Fibroblast of lung (primary cell): Measurements from ENCODE around the gene TRIM40. TPM values are rescaled to one million over a fixed set of nuclear protein-coding genes. Genes with fewer than 3 reads are reported as not detected.

Experiments
- DNase-seq, 2 donors: peaks; one replicate each; pipeline versions ENCODE4 v3.0.0 to v3.0.0-alpha.2; 2010; ENCODE audit warnings: low read depth in 2 of 2
- H2AFZ ChIP-seq: 2 replicates; pipeline ENCODE4 v1.5.1; 2012; ENCODE audit warnings: low read length, control low read depth, inconsistent platforms
- H3K27ac ChIP-seq: 2 replicates; pipeline ENCODE4 v1.5.1; 2011; ENCODE audit warnings: low read length, control low read depth; ENCODE audit not compliant: insufficient read depth
- H3K27me3 ChIP-seq: 2 replicates; pipeline ENCODE4 v1.5.1; 2011; ENCODE audit warnings: mild to moderate bottlenecking, low read length; ENCODE audit not compliant: control insufficient read depth, insufficient read depth
- H3K36me3 ChIP-seq: 2 replicates; pipeline ENCODE4 v1.5.1; 2011; ENCODE audit warnings: low read length; ENCODE audit not compliant: control insufficient read depth, insufficient read depth
- H3K4me1 ChIP-seq: 2 replicates; pipeline ENCODE4 v1.5.1; 2011; ENCODE audit warnings: low read length; ENCODE audit not compliant: control insufficient read depth, insufficient read depth; ENCODE audit errors: extremely low read depth
- H3K4me2 ChIP-seq: 2 replicates; pipeline ENCODE4 v1.5.1; 2011; ENCODE audit warnings: low read length, control low read depth; ENCODE audit not compliant: insufficient read depth; ENCODE audit errors: extremely low read depth
- H3K4me3 ChIP-seq, 4 experiments: fragments of 200-600 bp in 1 of 4; sonication (generic) in 1 of 4; replicated peaks in 1 of 4; 2 replicates each; pipeline ENCODE4 v1.5.1; 2011 to 2016; ENCODE audit warnings: low read length in 4 of 4, low read depth in 3 of 4, mild to moderate bottlenecking in 3 of 4, control low read depth in 2 of 4, inconsistent platforms in 1 of 4, mixed read lengths in 1 of 4; ENCODE audit not compliant: insufficient read depth in 1 of 4; ENCODE audit errors: control extremely low read depth in 1 of 4
- H3K79me2 ChIP-seq: 2 replicates; pipeline ENCODE4 v1.5.1; 2012; ENCODE audit warnings: mild to moderate bottlenecking, low read length, inconsistent platforms; ENCODE audit not compliant: control insufficient read depth, insufficient read depth
- H3K9ac ChIP-seq: 2 replicates; pipeline ENCODE4 v1.5.1; 2011; ENCODE audit warnings: mild to moderate bottlenecking, low read length, control low read depth; ENCODE audit not compliant: insufficient read depth
- H3K9me3 ChIP-seq: 2 replicates; pipeline ENCODE4 v1.5.1; 2012; ENCODE audit warnings: low read depth, low read length; ENCODE audit not compliant: control insufficient read depth, insufficient read depth
- H4K20me1 ChIP-seq: 2 replicates; pipeline ENCODE4 v1.5.1; 2011; ENCODE audit warnings: low read length; ENCODE audit not compliant: control insufficient read depth, insufficient read depth; ENCODE audit errors: extremely low read depth
- CTCF ChIP-seq, 2 donors: IDR thresholded peaks in 1 of 2; conservative IDR thresholded peaks in 1 of 2; 1 replicate in 1 of 2; 2 replicates in 1 of 2; pipeline ENCODE4 v1.5.1; 2011 to 2012; ENCODE audit warnings: low read length in 2 of 2, control low read depth in 1 of 2, inconsistent platforms in 1 of 2, low read depth in 1 of 2, mild to moderate bottlenecking in 1 of 2
- EZH2 ChIP-seq: IDR thresholded peaks from 2 replicates; pipeline ENCODE4 v1.5.1; 2012; ENCODE audit warnings: low read length, control low read depth, mild to moderate bottlenecking; ENCODE audit errors: missing control alignments
- polyA plus RNA-seq, 2 donors: library from polyadenylated mRNA; depleted of rRNA in 1 of 2; stranded (reverse) in 1 of 2; unstranded in 1 of 2; fragments of >200 nt; gene quantifications; 2 replicates each; pipeline ENCODE4 v1.2.1, GENCODE V29; 2011 to 2012; ENCODE audit warnings: missing spikeins in 1 of 2
- total RNA-seq: library from RNA; depleted of rRNA; stranded (reverse); fragments of >200 nt; gene quantifications from 2 replicates; pipeline ENCODE4 v1.2.1, GENCODE V29; 2014

TRIM40 gene
- total and polyA plus RNA-seq, 2 donors (not counting 1 experiment from before 2014, with no cell fraction given), result not detected

DNA sequence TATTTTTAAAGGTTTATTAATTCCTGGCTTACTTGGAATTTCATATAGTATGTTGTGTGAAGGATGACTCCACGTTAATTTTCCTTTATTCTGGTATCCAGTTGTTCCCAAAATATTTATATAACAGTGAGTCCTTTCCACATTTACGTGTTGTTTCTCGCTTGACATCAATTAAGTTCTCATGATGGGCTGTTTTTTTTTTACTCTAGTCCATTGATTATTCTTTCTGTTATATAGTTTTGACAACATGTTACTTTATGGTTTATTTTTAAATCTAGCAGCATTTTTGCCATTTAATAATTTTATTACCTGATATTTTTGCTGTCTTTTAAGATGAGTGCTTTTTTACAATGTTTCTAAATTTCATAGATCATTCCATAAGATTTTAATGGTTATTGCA, 6.7 kb downstream of the TRIM40 start:
- Histone ChIP-seq H4K20me1 (no peaks in the 10 kb centered on the region), H3K27ac (no peak overlapping the region), H3K4me1 (no peaks in the 10 kb centered on the region), H3K4me2 (no peak overlapping the region), H3K9me3 (no peaks in the 10 kb centered on the region), H3K27me3 (peaks cover 15% of the 10 kb centered on the region), H3K79me2 (no peaks in the 10 kb centered on the region), H3K4me3 (no peak overlapping the region), H3K36me3 (no peaks in the 10 kb centered on the region), H3K9ac (no peak overlapping the region), H2AFZ (no peak overlapping the region)
- TF ChIP-seq EZH2 (no peak), CTCF (conservative IDR thresholded peaks at IDR 0.05 in 1 of 2, IDR thresholded peaks at IDR 0.05 in 1 of 2; ENCODE audit: low read depth in 1 of 2, low read length in 2 of 2) (no peak)
- no peak for DNase-seq

- no peaks in the 10 kb centered on the region for H4K20me1 ChIP-seq
- no peak overlapping the region for H3K9ac ChIP-seq
- no peak overlapping the region for H2AFZ ChIP-seq
- H3K9me3 ChIP-seq, result no peaks in the 10 kb centered on the region
- H3K4me3 ChIP-seq, result no peak overlapping the region
- DNase-seq, result no peak
- peaks cover 17% of the 10 kb centered on the region for H3K27me3 ChIP-seq
- no peaks in the 10 kb centered on the region for H3K4me1 ChIP-seq
- no peaks in the 10 kb centered on the region for H3K79me2 ChIP-seq
- no peaks in the 10 kb centered on the region for H3K36me3 ChIP-seq
- no peak overlapping the region for H3K4me2 ChIP-seq
- no peak for TF ChIP-seq CTCF (conservative IDR thresholded peaks at IDR 0.05 in 1 of 2, IDR thresholded peaks at IDR 0.05 in 1 of 2; ENCODE audit: low read depth in 1 of 2, low read length in 2 of 2)
- TF ChIP-seq EZH2, result no peak
- H3K27ac ChIP-seq, result no peak overlapping the region
Measured at GRCh38 chr6:30143780-30144179, 7.8 kb downstream of the TRIM40 start.

GRCh38 chr6:30144811-30145210, 8.9 kb downstream of the TRIM40 start:
- Histone ChIP-seq H3K4me1 (no peaks in the 10 kb centered on the region), H3K79me2 (no peaks in the 10 kb centered on the region), H3K27me3 (peaks cover 17% of the 10 kb centered on the region), H3K9me3 (no peaks in the 10 kb centered on the region), H3K4me2 (no peak overlapping the region), H2AFZ (no peak overlapping the region), H3K36me3 (no peaks in the 10 kb centered on the region), H3K4me3 (no peak overlapping the region), H3K9ac (no peak overlapping the region), H4K20me1 (no peaks in the 10 kb centered on the region), H3K27ac (no peak overlapping the region)
- DNase-seq, result no peak
- TF ChIP-seq EZH2, result no peak
- no peak for TF ChIP-seq CTCF (conservative IDR thresholded peaks at IDR 0.05 in 1 of 2, IDR thresholded peaks at IDR 0.05 in 1 of 2; ENCODE audit: low read depth in 1 of 2, low read length in 2 of 2)
